Right forelimb (tissue), 1 donor: ENCODE data around the gene SPOCK1.
"Not testable (repeated sequence)": the region's sequence is repeated elsewhere in the genome, so short reads cannot be mapped to it uniquely, and the experiment has no call there.

Source experiments
- DNase-seq: peaks from one replicate; pipeline ENCODE4 v3.0.0-alpha.2; 2018

Gene SPOCK1

DNA sequence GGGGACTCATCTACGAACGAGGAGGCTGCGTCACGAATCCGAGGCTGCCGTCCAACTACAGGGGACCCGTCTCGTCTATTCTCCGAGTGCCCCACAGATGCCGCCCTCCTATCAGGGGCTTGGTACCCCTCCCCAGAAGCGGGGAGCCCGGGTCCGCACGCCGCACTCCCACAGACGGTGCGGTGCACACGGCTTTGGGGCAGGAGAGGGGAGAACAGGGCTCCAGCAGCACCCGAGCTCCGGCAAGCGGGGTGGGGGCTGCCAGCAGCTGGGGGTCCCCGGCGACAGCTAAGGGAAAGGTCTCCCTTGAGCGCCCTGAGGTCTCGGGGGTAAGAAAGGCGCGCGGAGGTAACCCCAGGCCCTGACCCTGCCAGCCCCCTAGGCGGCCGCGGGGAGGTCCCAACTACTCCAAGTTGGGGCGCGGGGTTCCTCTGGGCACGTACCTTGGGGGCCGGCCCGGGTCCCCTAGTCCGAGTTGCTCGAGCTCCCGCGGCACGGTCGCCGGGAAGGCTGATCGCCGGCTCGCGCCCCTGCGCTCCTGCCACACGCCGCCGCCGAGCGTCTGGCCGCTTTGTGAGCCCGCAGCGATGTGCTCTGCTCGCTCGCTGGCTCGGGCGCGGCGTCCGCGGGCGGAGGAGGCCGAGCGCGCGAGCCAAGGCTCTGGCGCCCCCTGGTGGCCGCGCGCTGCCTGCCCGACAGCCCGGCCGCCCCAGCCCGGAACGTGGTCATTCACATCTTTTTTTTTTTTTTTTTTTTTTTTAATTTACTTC lies at the start of gene SPOCK1:
Gene SPOCK1, minus strand, starts transcription at position 591 of the 770 bp plus-strand sequence.
- DNase-seq: peak; percentile 86

DNA sequence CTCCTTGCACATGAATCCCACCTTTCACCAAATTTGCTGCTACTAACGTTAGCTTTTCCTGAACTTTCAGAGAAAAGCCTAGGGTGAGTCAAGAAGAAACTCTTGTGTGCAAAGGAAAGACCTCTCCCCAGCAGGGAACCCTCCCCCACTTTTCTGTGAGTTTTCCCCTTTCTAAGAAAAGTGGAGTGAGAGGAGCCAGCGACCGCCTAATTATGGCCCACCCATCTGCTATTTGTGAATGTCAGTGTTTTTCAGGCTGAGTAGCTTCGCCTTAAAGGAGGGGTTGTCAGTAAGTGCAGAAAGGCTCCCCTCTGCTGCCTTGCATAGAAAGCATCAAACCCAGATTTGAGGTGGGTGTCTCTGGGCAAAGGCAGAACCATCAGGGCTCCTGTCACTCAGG lies 46.8 kb upstream of the SPOCK1 start:
- no peak for DNase-seq

DNA sequence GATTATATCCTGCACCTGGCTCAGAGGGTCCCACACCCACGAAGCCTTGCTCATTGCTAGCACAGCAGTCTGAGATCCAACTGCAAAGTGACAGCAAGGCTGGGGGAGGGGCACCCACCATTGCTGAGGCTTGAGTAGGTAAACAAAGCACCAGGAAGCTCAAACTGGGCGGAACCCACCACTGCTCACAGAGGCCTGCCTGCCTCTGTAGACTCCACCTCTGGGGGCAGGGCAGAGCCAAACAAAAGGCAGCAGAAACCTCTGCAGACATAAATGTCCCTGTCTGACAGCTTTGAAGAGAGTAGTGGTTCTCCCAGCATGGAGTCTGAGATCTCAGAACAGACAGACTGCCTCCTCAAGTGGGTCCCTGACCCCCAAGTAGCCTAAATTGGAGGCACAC lies 36.3 kb upstream of the SPOCK1 start:
- not testable (repeated sequence) for DNase-seq

DNA sequence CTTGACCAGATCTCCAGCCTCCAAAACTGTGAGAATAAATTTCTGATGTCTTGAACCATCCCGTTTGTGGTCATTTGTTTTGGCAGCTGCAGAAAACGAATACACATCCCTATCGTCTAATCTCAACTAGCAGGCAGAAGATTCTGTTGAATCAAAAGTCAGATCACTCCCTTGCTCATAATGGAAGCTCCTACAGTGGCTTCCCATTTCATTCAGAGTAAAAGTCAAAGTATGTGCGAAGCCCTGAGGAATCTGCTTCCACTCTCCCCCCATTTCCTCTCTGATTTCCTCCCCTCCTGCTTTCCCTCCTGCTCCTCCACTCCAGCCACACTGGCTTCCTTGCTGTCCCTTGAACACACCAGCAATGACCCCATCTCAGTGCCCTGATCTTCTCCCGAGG lies 34.8 kb upstream of the SPOCK1 start:
- DNase-seq: no peak

DNA sequence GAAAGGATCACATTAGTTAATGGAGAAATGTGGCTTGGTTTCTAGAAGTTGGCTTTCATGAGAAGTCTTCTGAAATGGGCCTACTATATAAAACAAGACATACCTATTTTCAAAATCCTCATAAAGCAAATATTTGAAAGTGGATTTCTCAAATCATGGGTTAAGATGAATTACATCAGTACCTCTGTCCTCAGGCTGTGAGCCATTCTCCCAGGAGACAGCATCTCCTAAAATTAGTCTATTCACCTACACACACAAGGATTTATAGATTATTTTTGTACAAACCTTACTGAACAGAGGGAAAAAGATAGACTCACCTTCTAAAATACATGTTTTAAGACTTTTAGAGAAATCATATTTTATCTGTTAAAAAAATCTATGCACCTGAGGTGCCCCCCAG lies 32.1 kb upstream of the SPOCK1 start:
- DNase-seq: no peak

DNA sequence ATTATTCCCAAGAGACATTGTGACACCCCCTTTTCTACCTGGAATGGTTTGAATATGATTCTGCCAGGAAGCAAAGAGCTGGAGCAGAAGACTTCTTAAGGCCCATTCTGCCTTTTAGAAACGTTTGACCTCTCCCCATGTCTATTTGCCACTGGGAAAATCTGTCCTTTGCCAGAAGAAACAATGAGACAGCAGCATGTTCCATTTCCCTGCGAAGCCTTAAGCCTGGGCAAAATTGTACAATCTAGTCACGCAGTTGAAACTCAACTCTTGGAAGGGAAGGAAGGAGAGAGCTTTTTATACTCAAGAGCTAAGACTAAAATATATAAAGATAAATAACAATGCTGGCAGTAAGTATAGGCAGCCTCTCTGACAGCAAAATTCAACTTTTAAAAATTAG lies 22.1 kb upstream of the SPOCK1 start:
- no peak for DNase-seq

DNA sequence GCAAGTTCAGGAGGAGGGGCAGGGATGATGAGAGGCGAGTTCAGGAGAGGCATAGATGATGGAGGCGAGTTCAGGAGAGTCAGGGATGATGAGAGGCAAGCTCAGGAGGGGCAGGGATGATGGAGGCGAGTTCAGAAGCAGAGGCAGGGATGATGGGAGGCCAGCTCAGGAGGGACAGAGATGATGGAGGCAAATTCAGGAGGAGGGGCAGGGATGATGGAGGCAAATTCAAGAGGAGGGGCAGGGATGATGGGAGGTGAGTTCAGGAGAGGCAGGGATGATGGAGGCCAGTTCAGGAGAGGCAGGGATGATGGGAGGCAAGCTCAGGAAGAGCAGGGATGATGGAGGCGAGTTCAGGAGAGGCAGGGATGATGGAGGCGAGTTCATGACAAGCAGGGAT lies 17.8 kb upstream of the SPOCK1 start:
- no peak for DNase-seq

DNA sequence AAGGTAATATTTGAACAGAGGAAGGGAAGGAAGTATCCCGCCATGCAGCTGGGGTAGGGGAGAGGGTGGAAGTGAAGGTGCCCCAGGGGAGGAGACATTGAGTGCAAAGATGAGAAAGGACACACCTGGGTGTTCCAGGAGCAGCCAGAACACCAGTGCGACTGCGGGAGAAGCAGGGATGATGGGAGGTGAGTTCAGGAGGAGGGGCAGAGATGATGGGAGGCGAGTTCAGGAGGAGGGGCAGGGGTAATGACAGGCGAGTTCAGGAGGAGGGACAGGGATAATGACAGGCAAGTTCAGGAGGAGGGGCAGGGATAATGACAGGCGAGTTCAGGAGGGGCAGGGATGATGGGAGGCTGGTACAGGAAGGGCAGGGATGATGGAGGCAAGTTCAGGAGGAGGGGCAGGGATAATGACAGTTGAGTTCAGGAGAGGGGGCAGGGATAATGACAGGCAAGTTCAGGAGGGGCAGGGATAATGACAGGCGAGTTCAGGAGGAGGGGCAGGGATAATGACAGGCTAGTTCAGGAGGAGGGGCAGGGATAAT lies 17.2 kb upstream of the SPOCK1 start:
- no peak for DNase-seq

DNA sequence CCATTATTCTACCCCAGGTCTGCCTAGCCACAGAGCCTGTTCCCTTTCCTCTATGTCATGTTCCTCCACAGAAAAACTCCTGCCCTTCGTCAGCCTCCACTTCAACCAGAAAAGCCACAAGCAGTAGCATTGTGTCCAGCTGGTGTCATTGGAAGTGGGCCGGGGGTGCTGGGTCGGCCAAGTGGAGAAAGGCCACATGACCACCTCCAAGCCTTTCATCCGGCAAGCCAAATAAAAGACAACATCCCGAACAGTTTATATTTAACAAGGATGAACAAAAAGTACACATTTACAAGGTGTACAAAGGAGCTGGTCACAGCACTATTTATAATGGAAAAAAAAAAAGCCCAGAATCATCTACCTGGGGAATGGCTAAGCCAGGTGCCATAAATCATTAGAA lies 16.1 kb upstream of the SPOCK1 start:
- no peak for DNase-seq

DNA sequence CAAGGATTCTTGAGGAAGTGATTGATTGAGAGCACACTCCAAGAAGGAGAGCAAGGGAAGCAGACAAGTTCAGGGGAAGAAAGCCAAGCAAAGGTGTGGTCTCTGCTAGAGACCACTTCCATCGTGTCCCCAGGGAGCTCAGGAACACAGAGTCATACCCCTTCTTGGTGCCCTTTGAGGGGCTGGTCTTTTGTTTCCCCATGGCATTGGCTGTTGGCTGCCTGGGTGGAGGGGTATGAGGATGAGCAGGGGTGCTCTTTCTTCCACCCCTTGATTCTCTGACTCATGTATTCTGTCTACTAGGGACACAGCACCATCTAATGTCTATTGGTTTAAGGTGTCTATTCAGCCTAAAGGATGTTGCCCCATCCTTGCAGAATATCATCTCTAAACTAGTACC lies 11.5 kb upstream of the SPOCK1 start:
- DNase-seq: no peak

DNA sequence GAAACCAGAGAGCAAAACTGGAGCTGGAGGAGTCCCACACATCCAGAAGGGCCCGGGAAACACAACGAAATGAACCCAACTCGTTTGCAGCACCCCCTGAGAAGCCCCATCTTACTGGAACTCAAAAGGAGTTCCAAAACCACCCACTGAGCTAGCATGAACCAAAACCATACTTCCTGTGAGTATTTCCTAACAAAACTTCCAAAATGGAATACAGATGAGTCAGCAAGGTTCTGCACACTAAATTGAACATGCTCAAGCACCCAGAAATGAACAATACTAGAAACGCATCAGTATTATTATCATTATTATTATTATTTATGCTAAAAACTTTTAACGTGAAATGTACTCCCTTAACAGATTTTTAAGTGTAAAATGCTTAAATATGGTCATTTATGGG lies 8.0 kb upstream of the SPOCK1 start:
- no peak for DNase-seq

DNA sequence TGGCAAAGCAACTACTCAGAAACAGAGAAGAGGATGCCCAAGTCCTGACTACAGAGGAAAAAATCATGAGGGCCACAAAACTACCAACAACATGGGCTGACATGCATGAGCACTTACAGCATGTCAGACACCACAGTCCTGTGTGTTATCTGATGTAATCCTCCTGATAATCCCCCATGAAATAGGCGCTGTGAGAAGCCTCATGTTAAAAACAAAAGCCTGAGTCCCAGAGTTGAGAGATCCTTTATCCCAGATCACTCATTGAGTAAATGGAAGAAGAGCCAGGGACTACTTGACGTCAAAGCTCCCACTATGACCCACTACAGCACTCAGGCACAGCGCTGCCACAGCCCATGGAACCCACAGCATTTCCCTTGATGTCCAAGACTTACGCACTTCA lies 7.2 kb upstream of the SPOCK1 start:
- DNase-seq: no peak

DNA sequence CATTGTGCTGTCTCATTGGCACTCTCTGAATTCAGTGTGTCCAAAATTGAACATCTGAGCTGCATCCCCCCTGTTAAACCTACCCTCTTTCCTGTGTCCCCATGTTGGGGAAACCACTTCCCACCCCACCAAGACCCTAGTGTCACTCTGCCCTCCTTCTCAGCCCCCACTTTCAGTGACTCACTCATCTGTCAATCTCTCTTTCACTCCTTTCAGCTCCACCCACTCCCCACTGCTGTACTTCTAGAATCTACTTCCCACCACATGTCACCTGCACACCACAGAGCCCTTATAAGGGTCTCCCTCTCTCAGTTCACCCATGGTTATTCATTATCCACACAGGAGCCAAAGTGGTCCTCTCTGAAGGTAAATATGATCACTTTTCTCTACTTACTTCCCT lies 5.8 kb upstream of the SPOCK1 start:
- no peak for DNase-seq

DNA sequence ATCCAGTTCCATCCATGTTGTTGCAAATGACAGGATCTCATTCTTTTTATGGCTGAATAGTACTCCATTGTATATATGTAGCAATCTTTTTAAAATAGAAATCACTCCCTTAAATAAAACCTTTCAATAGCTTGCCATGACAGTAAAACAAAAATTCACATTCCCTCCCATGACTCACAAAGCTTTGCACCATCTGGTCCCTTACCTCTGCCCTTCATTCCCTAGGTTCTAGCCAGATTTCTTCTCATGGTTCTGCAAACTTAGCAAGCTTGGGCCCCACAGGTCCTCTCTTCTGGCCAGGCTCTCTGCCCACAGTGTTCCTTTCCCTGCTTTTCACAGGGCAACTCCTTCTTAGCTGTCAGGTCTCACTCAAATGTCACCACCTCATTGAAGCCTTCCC lies 4.3 kb upstream of the SPOCK1 start:
- no peak for DNase-seq

DNA sequence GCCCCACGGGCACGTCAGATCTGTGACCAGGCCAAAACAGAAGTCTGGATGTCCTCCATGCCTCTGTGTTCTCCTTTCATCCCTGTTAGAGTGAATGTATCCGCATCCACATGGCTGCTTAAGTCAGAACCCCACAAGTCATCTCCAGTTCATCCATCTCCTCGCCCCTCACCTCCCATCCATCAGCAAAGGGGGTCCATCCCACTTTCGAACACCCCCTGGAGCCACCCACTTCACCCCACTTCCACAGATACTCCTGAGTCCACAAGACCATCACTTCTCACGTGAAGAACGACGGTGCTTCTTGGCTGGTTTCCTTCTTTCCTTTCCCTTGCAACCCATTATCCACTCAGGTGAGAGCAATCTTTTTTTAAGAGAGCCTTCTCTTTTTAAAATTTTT lies 3.5 kb upstream of the SPOCK1 start:
- DNase-seq: no peak

DNA sequence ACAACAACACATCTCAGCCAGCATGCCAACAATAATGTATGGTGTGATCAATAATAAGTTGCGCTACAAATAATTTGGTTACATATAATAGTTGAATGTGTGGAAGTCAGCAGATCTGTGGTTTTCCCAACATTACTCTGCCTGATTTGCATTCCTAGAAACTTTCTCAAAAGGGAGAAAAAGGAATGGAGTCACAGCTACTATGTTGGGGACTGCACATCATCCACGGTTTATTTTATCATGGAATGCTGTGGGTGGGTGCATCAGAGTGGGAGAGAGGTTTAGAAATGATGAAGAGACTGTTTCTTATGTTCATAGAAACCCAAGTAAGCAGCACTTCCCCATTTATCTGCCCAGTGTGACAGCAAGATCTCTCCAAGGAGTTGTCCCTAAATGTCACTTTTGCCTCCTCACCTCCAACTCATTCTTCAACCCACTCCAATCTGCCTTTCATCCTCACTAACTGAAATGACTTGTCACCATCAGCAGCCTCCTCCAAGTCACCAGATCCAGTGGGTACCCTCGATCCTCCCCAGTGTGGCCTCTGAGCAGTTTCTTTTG lies 2.8 kb upstream of the SPOCK1 start:
- DNase-seq: no peak

DNA sequence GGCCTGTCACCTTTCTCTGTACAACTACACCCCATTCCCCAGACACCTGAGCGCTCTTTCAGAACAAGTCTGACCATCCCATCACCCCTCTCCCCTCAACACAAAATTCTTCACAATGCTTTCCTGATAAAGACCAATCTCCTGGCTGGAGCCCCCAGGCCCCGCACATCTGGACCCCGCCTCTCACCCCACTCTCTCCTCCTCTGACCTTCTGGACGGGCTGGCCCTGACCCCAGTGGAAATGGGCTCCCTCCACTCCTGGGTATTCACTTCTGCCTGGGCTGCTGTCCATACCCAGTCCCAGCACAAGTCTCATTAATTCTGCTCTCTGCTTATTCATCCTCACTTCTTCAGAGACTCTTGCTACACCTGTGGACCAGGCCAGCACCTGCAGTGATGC lies 2.1 kb upstream of the SPOCK1 start:
- DNase-seq: no peak

DNA sequence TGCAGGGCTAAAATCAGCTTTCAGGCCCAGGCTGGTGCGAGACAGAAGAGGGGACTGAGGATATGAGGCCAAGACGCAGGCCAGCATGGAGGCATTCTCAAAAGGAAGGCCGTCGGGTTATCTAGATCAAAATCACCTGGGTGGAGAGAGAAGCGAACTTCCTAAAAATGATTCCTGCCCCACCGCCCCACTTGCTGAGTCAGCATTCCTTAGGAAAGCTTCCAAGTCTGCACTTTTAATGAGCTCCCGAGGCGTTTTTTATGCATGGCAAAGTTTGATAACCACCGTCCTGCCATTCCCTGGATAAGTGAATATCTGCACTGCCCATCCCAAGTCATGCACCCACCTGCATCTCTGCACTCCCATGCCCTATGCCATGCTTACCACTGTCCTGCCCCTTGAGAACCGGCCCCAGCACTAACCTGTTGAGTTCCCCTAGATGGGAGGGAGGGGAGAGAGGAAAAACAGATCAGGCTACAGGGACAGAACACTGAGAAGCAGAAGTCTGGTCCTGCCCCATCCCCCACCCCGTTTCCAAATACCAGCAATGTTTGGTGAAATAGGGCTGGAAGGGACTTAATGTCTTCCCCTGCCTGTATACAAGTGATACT lies 1.6 kb upstream of the SPOCK1 start:
- DNase-seq: no peak

DNA sequence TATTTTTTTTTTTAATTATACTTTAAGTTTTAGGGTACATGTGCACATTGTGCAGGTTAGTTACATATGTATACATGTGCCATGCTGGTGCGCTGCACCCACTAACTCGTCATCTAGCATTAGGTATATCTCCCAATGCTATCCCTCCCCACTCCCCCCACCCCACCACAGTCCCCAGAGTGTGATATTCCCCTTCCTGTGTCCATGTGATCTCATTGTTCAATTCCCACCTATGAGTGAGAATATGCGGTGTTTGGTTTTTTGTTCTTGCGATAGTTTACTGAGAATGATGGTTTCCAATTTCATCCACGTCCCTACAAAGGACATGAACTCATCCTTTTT lies 351 bp upstream of the SPOCK1 start:
- DNase-seq: not testable (repeated sequence)

DNA sequence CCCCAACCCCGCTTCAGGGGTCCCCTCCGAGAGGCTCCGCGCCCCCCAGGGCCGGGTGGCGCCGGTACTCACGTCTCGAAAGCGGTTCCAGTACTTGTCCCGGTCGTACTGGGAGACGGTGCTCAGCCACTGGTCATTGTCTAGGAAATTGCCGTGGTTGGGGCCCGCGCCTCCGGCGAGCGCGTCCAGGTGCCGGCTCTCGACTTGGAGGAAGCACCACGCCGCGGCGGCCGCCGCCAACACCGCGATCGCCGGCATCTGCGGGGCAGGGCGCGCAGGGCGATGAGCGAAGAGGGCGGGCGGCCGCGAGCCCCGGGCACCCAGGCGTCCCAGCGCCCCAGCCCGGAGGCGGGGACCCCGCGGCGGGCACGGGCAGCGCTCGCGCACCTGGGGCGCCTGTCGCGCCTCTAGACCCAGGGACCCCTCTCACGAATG lies 808 bp downstream of the SPOCK1 start:
- peak; percentile 48 for DNase-seq

DNA sequence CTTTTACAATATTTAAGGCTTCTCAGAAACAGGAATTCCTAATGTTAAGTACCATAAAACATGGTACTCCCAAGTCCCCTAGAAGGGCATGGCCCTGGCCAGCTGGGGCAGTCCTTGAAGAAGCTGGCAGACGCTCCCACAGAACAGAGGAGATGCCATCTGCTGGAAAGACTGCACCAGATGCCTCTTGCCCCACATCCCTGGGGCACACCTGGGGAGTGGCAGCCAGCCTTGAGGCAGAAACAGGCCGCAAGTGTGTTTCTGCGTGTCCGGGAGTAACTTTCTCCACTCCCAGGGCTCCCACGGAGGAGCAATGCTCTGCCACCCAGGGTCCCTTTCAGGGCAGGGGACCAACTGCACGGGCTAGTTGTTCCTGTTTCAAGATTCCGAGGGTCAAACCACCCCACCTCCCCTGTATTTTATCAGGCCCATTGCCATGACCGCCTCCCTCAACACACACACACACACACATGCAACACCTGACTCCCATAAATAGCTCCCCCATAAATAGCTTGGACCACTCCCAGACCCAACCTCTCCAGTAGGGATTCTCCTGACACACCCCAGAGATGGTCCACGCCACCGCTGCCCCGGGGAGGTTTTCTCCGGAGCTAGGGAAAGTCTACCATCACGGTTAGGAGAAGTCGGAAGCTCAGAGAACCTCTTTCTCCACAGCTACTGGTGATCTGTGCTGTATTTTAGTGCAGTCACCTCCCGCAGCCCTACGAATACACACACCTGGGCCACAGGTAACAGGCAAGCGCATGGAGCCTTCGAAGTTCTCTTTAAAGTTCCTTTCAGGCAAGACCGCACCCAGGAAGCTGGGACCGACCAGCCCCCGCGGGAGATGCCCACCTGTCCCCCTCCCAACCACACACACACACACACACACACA lies 1.5 kb downstream of the SPOCK1 start:
- no peak for DNase-seq

DNA sequence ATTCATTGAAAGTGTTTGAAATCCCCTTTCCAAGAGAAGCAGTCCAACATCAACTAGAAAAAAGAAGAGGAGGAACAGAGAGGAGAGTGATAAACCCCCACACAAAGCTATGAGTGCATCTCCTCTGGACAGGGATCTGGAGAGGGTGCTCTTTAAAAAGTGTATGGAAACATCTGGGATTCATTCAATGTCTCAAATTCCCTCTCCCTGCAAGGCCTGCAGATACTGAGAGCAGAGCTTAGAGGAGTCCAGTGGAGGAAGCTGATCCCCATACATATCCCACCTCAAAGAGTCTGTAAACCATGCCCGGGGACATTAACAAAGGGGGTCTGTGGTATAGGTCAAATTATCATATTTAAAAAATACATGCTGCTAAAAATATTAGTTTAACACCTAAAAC lies 2.2 kb downstream of the SPOCK1 start:
- no peak for DNase-seq

DNA sequence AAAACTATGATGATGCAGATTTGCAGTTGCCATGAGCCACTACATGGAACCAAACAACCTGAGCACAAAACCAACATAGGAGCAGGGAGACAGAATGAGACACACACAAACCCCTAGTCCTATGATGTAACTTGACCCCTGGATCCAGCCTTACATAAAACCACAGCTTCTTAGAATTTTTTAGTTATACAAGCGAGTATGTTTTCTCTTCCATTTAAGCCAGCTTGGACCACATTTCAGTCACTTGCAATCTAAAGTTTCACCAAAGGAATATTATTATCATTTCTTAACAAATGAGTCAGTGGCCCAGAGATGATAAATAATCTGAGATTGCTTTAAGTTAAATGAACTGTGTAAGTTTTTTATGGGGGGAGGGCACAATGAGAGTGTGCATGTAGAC lies 6.8 kb downstream of the SPOCK1 start:
- no peak for DNase-seq
